Measurements from ENCODE around the gene SSR1.
A peak's percentile ranks its signal among the peaks of the same experiment; 100 is the strongest.
"Not testable (repeated sequence)": the region's sequence is repeated elsewhere in the genome, so short reads cannot be mapped to it uniquely, and the experiment has no call there.

SSR1 gene

DNA sequence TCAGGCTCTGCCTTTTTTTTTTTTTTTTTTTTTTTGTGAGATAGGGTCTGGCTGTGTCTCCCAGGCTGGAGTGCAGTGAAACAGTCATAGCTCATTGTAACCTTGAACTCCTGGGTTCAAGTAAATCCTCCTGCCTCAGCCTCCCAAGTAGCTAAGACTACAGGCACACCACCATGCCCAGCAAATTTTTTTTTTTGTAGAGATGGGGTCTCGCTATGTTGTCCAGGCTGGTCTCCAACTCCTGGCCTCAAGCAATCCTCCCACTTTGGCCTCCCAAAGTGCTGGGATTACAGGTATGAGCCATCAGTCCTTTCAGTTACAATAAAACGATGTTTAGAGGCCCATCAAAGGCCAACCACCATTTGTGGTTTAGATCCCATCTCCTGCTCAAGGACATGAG lies 6.4 kb upstream of the SSR1 start:
- not testable (repeated sequence) for H3K9ac ChIP-seq (ENCODE audit: low read length in 5 of 5); H3K36me3 ChIP-seq (ENCODE audit: control insufficient read depth in 5 of 5, insufficient read depth in 5 of 5, low read length in 5 of 5); H3K27me3 ChIP-seq (ENCODE audit: control insufficient read depth in 5 of 5, insufficient read depth in 4 of 5, low read length in 5 of 5); H3K27ac ChIP-seq (ENCODE audit: low read depth, low read length); H3K4me3 ChIP-seq (ENCODE audit: low read depth in 1 of 5, low read length in 5 of 5); H3K9me3 ChIP-seq (ENCODE audit: control insufficient read depth in 5 of 5, low read length in 5 of 5); H3K4me1 ChIP-seq (ENCODE audit: control insufficient read depth in 5 of 5, insufficient read depth in 5 of 5, low read length in 5 of 5)

DNA sequence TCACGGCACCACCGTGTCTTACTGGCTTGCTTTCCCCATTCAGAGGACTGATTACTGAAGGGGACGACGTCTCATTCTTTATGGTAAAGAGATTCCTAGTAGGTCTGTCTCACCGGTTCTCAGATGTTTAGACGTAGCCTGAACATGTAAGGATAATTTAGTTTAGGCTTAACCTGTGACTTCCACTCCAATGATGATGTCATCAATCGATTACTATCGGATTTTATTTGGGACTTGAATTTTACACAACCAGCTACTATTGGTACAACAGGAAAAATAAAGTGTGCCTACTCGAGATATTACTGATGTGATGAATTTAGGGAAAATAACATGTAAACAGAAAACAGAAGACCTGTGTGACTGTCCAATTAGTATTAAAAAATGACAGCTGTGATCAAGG lies 4.5 kb upstream of the SSR1 start:
- Histone ChIP-seq H3K27ac (ENCODE audit: low read depth, low read length) (no peak overlapping the region), H3K36me3 (ENCODE audit: control insufficient read depth in 5 of 5, insufficient read depth in 5 of 5, low read length in 5 of 5) (no peaks in the 10 kb centered on the region), H3K9me3 (ENCODE audit: control insufficient read depth in 5 of 5, low read length in 5 of 5) (no peaks in the 10 kb centered on the region), H3K9ac (ENCODE audit: low read length in 5 of 5) (no peak overlapping the region), H3K4me3 (ENCODE audit: low read depth in 1 of 5, low read length in 5 of 5) (no peak overlapping the region), H3K4me1 (ENCODE audit: control insufficient read depth in 5 of 5, insufficient read depth in 5 of 5, low read length in 5 of 5) (peaks cover 0 to 9% (median 5%) of the 10 kb centered on the region in 5 donors), H3K27me3 (ENCODE audit: control insufficient read depth in 5 of 5, insufficient read depth in 4 of 5, low read length in 5 of 5) (no peaks in the 10 kb centered on the region)

- Histone ChIP-seq H3K4me1 (ENCODE audit: control insufficient read depth in 5 of 5, insufficient read depth in 5 of 5, low read length in 5 of 5) (peaks cover 4 to 15% (median 10%) of the 10 kb centered on the region in 5 donors), H3K9ac (ENCODE audit: low read length in 5 of 5) (no peak overlapping the region), H3K9me3 (ENCODE audit: control insufficient read depth in 5 of 5, low read length in 5 of 5) (no peaks in the 10 kb centered on the region), H3K27ac (ENCODE audit: low read depth, low read length) (no peak overlapping the region), H3K27me3 (ENCODE audit: control insufficient read depth in 5 of 5, insufficient read depth in 4 of 5, low read length in 5 of 5) (no peaks in the 10 kb centered on the region), H3K4me3 (ENCODE audit: low read depth in 1 of 5, low read length in 5 of 5) (no peak overlapping the region), H3K36me3 (ENCODE audit: control insufficient read depth in 5 of 5, insufficient read depth in 5 of 5, low read length in 5 of 5) (no peaks in the 10 kb centered on the region)
Observed at GRCh38 chr6:7316658-7317533, 3.9 kb upstream of the SSR1 start.

DNA sequence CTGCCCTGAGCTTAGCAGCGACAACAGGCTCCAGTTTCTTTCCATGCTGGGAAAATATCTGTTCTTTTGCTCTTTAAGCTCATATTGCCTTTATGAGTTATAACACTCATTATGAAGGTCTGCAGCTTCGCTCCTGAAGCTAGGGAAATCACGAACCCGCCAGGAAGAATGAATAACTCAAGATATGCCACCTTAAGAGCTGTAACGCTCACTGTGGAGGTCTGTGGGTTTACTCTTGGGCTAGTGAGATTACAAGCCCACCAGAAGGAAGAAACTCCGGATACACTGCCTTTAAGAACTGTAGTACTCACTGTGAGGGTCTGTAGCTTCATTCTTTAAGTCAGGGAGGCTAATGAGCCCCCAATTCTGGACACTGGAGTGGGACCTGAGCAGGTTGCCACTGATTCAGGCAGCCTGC lies 3.0 kb upstream of the SSR1 start:
- Histone ChIP-seq H3K27me3 (ENCODE audit: control insufficient read depth in 5 of 5, insufficient read depth in 4 of 5, low read length in 5 of 5) (no peaks in the 10 kb centered on the region), H3K36me3 (ENCODE audit: control insufficient read depth in 5 of 5, insufficient read depth in 5 of 5, low read length in 5 of 5) (no peaks in the 10 kb centered on the region), H3K9me3 (ENCODE audit: control insufficient read depth in 5 of 5, low read length in 5 of 5) (no peaks in the 10 kb centered on the region), H3K9ac (ENCODE audit: low read length in 5 of 5) (no peak overlapping the region), H3K4me1 (ENCODE audit: control insufficient read depth in 5 of 5, insufficient read depth in 5 of 5, low read length in 5 of 5) (peaks cover 5 to 24% (median 18%) of the 10 kb centered on the region in 5 donors), H3K4me3 (ENCODE audit: low read depth in 1 of 5, low read length in 5 of 5) (no peak overlapping the region), H3K27ac (ENCODE audit: low read depth, low read length) (no peak overlapping the region)

DNA sequence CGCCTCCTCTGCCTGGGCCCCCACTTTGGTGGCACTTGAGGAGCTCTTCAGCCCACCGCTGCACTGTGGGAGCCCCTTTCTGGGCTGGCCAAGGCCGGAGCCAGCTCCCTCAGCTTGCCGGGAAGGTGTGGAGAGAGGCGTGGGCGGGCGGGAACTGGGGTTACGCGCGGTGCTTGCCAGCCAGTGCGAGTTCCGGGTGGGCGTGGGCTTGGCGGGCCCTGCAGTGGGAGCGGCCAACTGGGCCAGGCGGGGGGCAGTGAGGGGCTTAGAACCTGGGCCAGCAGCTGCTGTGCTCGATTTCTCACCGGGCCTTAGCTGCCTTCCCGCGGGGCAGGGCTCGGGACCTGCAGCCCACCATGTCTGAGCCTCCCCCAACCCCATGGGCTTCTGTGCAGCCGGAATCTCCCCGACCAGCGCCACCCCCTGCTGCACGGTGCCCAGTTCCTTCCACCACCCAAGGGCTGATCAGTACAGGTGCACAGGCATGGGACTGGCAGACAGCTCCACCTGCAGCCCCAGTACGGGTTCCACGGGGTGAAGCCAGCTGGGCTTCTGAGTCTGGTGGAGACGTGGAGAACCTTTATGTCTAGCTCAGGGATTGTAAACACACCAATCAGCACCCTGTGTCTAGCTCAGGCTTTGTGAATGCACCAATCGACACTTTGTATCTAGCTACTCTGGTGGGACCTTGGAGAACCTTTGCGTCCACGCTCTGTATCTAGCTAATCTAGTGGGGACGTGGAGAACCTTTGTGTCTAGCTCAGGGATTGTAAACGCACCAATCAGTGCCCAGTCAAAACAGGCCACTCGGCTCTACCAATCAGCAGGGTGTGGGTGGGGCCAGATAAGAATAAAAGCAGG lies 2.3 kb upstream of the SSR1 start:
- H3K27me3 ChIP-seq (ENCODE audit: control insufficient read depth in 5 of 5, insufficient read depth in 4 of 5, low read length in 5 of 5); H3K27ac ChIP-seq (ENCODE audit: low read depth, low read length); H3K4me3 ChIP-seq (ENCODE audit: low read depth in 1 of 5, low read length in 5 of 5); H3K9ac ChIP-seq (ENCODE audit: low read length in 5 of 5); H3K9me3 ChIP-seq (ENCODE audit: control insufficient read depth in 5 of 5, low read length in 5 of 5); H3K36me3 ChIP-seq (ENCODE audit: control insufficient read depth in 5 of 5, insufficient read depth in 5 of 5, low read length in 5 of 5): not testable (repeated sequence)
- H3K4me1 ChIP-seq (ENCODE audit: control insufficient read depth in 5 of 5, insufficient read depth in 5 of 5, low read length in 5 of 5) = peaks cover 5 to 28% (median 22%) of the 10 kb centered on the region in 5 donors

DNA sequence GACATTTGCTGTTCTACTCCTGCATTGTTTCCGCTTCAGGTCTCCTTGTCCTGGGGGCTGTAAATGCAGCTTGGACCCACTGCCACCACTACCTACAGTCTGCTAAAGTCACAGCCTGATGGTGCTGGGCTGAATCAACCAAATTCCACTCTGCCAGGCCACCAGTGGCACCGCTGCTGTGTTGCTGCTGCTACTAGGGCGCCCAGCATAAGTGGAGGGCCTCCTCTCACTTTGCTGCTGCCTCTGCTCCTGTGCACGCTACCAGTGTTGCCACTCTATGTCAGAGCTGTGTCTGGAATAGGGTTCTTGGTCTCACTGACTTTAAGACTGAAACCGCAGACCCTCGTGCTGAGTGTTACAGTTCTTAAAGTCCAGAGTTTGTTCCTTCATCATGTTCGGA lies 1.4 kb upstream of the SSR1 start:
- Histone ChIP-seq H3K4me1 (ENCODE audit: control insufficient read depth in 5 of 5, insufficient read depth in 5 of 5, low read length in 5 of 5) (peaks cover 5 to 30% (median 22%) of the 10 kb centered on the region in 5 donors), H3K27ac (ENCODE audit: low read depth, low read length) (no peak overlapping the region), H3K9ac (ENCODE audit: low read length in 5 of 5) (no peak overlapping the region), H3K4me3 (ENCODE audit: low read depth in 1 of 5, low read length in 5 of 5) (no peak overlapping the region), H3K9me3 (ENCODE audit: control insufficient read depth in 5 of 5, low read length in 5 of 5) (no peaks in the 10 kb centered on the region), H3K27me3 (ENCODE audit: control insufficient read depth in 5 of 5, insufficient read depth in 4 of 5, low read length in 5 of 5) (no peaks in the 10 kb centered on the region), H3K36me3 (ENCODE audit: control insufficient read depth in 5 of 5, insufficient read depth in 5 of 5, low read length in 5 of 5) (peaks cover 2 to 6% (median 3%) of the 10 kb centered on the region in 5 donors)

DNA sequence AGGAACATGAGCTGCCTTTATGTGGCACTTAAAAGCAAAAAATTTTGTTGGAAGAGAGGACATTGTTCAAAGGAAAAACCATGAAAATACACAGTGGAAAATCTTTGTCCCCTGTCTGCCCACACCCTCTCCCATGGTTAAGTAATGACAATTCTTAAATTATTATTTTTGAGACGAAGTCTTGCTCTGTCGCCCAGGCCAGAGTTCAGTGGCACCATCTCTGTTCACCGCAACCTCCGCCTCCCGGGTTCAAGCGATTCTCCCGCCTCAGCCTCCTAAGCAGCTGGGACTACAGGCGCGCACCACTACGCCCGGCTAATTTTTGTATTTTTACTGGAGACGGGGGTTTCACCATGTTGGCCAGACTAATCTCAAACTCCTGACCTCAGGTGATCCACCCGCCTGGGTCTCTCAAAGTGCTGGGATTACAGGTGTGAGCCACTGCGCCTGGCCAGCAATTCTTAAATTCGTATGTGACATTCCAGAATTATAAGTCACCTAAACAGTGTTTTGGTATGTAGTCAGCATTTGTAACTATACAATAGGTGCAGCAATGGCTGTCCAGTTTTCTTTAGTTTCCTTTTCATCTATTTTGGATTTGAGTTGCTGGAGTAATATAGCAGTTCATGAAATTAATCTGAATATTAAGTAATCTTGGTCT lies 636 bp upstream of the SSR1 start:
- peaks cover 5 to 36% (median 23%) of the 10 kb centered on the region in 5 donors for H3K4me1 ChIP-seq (ENCODE audit: control insufficient read depth in 5 of 5, insufficient read depth in 5 of 5, low read length in 5 of 5)
- H3K27me3 ChIP-seq (ENCODE audit: control insufficient read depth in 5 of 5, insufficient read depth in 4 of 5, low read length in 5 of 5) = no peaks in the 10 kb centered on the region
- H3K9me3 ChIP-seq (ENCODE audit: control insufficient read depth in 5 of 5, low read length in 5 of 5) = no peaks in the 10 kb centered on the region
- peak overlapping the region; percentile 70 to 97 (median 95) for H3K4me3 ChIP-seq (ENCODE audit: low read depth in 1 of 5, low read length in 5 of 5)
- H3K27ac ChIP-seq (ENCODE audit: low read depth, low read length) = peak overlapping the region; percentile 90
- H3K36me3 ChIP-seq (ENCODE audit: control insufficient read depth in 5 of 5, insufficient read depth in 5 of 5, low read length in 5 of 5) = peaks cover 9 to 12% (median 10%) of the 10 kb centered on the region in 5 donors
- peak overlapping the region; percentile 60 to 93 (median 82) for H3K9ac ChIP-seq (ENCODE audit: low read length in 5 of 5)

- Histone ChIP-seq H3K36me3 (ENCODE audit: control insufficient read depth in 5 of 5, insufficient read depth in 5 of 5, low read length in 5 of 5) (peaks cover 17 to 24% (median 21%) of the 10 kb centered on the region in 5 donors), H3K4me3 (ENCODE audit: low read depth in 1 of 5, low read length in 5 of 5) (peak overlapping the region; percentile 90 to 97 (median 95)), H3K9me3 (ENCODE audit: control insufficient read depth in 5 of 5, low read length in 5 of 5) (no peaks in the 10 kb centered on the region), H3K4me1 (ENCODE audit: control insufficient read depth in 5 of 5, insufficient read depth in 5 of 5, low read length in 5 of 5) (peaks cover 5 to 39% (median 24%) of the 10 kb centered on the region in 5 donors), H3K9ac (ENCODE audit: low read length in 5 of 5) (peak overlapping the region; percentile 72 to 95 (median 93)), H3K27ac (ENCODE audit: low read depth, low read length) (peak overlapping the region; percentile 90), H3K27me3 (ENCODE audit: control insufficient read depth in 5 of 5, insufficient read depth in 4 of 5, low read length in 5 of 5) (no peaks in the 10 kb centered on the region)
Observed at GRCh38 chr6:7311917-7312615, 933 bp downstream of the SSR1 start.

- peaks cover 17 to 31% (median 24%) of the 10 kb centered on the region in 5 donors for H3K36me3 ChIP-seq (ENCODE audit: control insufficient read depth in 5 of 5, insufficient read depth in 5 of 5, low read length in 5 of 5)
- H3K9ac ChIP-seq (ENCODE audit: low read length in 5 of 5) = peak overlapping the region in 1 of 5 donors; percentile 53
- peaks cover 5 to 39% (median 24%) of the 10 kb centered on the region in 5 donors for H3K4me1 ChIP-seq (ENCODE audit: control insufficient read depth in 5 of 5, insufficient read depth in 5 of 5, low read length in 5 of 5)
- no peak overlapping the region for H3K4me3 ChIP-seq (ENCODE audit: low read depth in 1 of 5, low read length in 5 of 5)
- H3K27ac ChIP-seq (ENCODE audit: low read depth, low read length) = peak overlapping the region; percentile 33
- no peaks in the 10 kb centered on the region for H3K27me3 ChIP-seq (ENCODE audit: control insufficient read depth in 5 of 5, insufficient read depth in 4 of 5, low read length in 5 of 5)
- no peaks in the 10 kb centered on the region for H3K9me3 ChIP-seq (ENCODE audit: control insufficient read depth in 5 of 5, low read length in 5 of 5)
Observed at GRCh38 chr6:7311176-7311575, 1.8 kb downstream of the SSR1 start.

All from subcutaneous abdominal adipose tissue (tissue), 5 donors.